ENCODE data around the gene MEFV. TPM values are rescaled to one million over a fixed set of nuclear protein-coding genes. Genes with fewer than 3 reads are reported as not detected.

Gene MEFV
- total and polyA plus RNA-seq, 2 of the 13 experiments (the other 11 are each of a cell fraction or from before 2014, with no cell fraction given), result 0.22 TPM; not detected in 1

DNA sequence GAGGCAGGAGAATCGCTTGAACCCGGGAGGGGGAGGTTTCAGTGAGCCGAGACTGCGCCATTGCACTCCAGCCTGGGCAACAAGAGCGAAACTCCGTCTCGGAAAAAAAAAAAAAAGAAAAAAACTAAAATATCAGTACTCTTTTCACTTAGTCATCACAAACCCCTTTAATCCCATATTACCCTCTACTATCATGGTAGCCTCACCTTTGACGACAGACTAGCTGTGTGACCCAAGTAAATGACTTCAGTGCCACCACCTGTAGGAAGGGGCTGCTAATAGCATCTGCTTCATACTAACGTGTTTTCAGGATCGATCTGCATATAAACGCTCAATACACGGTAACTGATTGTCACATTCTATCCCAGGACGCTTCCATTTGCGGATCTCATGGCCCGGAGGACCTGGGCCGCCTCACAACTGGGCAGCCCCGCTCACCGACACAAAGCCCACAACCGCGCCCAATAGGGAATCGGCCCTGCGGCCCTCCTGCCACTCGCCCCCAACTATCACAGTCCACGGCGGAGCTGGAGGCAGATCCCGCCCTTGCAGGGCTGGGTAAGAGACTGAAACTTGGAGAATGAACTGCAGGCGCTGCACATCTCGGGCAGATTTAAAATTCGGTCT is 25.8 kb upstream of the MEFV start (continued):
- no peak for TF ChIP-seq IRX3 (CRISPR knock-in tag; IDR thresholded peaks at IDR 0.05; ENCODE audit: borderline replicate concordance, low read depth)
- TF ChIP-seq ZBTB34 (CRISPR knock-in tag; IDR thresholded peaks at IDR 0.05), result no peak
- no peak; the same call in 1 of the 2 replicates for TF ChIP-seq POGZ (CRISPR knock-in tag; IDR thresholded peaks at IDR 0.05)
- no peak for TF ChIP-seq ZNF841 (CRISPR knock-in tag; IDR thresholded peaks at IDR 0.05; ENCODE audit: borderline replicate concordance)
- no peak for TF ChIP-seq EHMT2 (IDR thresholded peaks at IDR 0.05; ENCODE audit: borderline replicate concordance, low read depth, low read length)
- no peak for TF ChIP-seq NFRKB (IDR thresholded peaks at IDR 0.05)
- TF ChIP-seq ZNF788 (CRISPR knock-in tag; IDR thresholded peaks at IDR 0.05; ENCODE audit: borderline replicate concordance), result no peak
- TF ChIP-seq MYPOP (CRISPR knock-in tag; IDR thresholded peaks at IDR 0.05), result no peak
- no peak for TF ChIP-seq MIER3 (CRISPR knock-in tag; IDR thresholded peaks at IDR 0.05; ENCODE audit: borderline replicate concordance)
- TF ChIP-seq ZNF124 (CRISPR knock-in tag; IDR thresholded peaks at IDR 0.05), result no peak
- TF ChIP-seq, protein P1, sequence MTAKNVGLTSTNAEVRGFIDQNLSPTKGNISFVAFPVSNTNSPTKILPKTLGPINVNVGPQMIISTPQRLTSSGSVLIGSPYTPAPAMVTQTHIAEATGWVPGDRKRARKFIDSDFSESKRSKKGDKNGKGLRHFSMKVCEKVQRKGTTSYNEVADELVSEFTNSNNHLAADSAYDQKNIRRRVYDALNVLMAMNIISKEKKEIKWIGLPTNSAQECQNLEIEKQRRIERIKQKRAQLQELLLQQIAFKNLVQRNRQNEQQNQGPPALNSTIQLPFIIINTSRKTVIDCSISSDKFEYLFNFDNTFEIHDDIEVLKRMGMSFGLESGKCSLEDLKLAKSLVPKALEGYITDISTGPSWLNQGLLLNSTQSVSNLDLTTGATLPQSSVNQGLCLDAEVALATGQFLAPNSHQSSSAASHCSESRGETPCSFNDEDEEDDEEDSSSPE (CRISPR knock-in tag; IDR thresholded peaks at IDR 0.05), result no peak; the same call in 1 of the 2 replicates
- TF ChIP-seq ZSCAN30 (CRISPR knock-in tag; IDR thresholded peaks at IDR 0.05), result no peak
- TF ChIP-seq STAT5B (CRISPR knock-in tag; IDR thresholded peaks at IDR 0.05), result 0 out of 2 replicates have a peak, but pooled peaks have one; percentile 10
- TF ChIP-seq MEIS2 (CRISPR knock-in tag; IDR thresholded peaks at IDR 0.05), result no peak
- no peak for TF ChIP-seq KAT7 (CRISPR knock-in tag; IDR thresholded peaks at IDR 0.05; ENCODE audit: borderline replicate concordance)
- TF ChIP-seq ZNF724P (CRISPR knock-in tag; IDR thresholded peaks at IDR 0.05; ENCODE audit: borderline replicate concordance), result no peak
- TF ChIP-seq, protein P2, sequence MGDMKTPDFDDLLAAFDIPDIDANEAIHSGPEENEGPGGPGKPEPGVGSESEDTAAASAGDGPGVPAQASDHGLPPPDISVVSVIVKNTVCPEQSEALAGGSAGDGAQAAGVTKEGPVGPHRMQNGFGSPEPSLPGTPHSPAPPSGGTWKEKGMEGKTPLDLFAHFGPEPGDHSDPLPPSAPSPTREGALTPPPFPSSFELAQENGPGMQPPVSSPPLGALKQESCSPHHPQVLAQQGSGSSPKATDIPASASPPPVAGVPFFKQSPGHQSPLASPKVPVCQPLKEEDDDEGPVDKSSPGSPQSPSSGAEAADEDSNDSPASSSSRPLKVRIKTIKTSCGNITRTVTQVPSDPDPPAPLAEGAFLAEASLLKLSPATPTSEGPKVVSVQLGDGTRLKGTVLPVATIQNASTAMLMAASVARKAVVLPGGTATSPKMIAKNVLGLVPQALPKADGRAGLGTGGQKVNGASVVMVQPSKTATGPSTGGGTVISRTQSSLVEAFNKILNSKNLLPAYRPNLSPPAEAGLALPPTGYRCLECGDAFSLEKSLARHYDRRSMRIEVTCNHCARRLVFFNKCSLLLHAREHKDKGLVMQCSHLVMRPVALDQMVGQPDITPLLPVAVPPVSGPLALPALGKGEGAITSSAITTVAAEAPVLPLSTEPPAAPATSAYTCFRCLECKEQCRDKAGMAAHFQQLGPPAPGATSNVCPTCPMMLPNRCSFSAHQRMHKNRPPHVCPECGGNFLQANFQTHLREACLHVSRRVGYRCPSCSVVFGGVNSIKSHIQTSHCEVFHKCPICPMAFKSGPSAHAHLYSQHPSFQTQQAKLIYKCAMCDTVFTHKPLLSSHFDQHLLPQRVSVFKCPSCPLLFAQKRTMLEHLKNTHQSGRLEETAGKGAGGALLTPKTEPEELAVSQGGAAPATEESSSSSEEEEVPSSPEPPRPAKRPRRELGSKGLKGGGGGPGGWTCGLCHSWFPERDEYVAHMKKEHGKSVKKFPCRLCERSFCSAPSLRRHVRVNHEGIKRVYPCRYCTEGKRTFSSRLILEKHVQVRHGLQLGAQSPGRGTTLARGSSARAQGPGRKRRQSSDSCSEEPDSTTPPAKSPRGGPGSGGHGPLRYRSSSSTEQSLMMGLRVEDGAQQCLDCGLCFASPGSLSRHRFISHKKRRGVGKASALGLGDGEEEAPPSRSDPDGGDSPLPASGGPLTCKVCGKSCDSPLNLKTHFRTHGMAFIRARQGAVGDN (CRISPR knock-in tag; IDR thresholded peaks at IDR 0.05), result no peak
- TF ChIP-seq ZBTB7B (CRISPR knock-in tag; IDR thresholded peaks at IDR 0.05), result peak; percentile 32; the same call in 1 of the 2 replicates
- no peak for TF ChIP-seq MEIS1 (CRISPR knock-in tag; IDR thresholded peaks at IDR 0.05; ENCODE audit: borderline replicate concordance)
- no peak for TF ChIP-seq ZNF746 (CRISPR knock-in tag; IDR thresholded peaks at IDR 0.05)
- no peak for TF ChIP-seq DNMT1 (CRISPR knock-in tag; IDR thresholded peaks at IDR 0.05)
